GM23338 (cell line): Measurements from ENCODE around the gene RPL28. TPM values are rescaled to one million over a fixed set of nuclear protein-coding genes. Genes with fewer than 3 reads are reported as not detected.

ENCODE experiments used
- ATAC-seq: fragments of 200-7000 bp; cut with Tn5 transposase; 3 replicates; pipeline ENCODE4 v1.9.1; 2020
- DNase-seq: peaks from one replicate; pipeline ENCODE4 v3.0.0-alpha.2; 2015; ENCODE audit warnings: low spot score
- H2AFZ ChIP-seq: fragments of 200-600 bp; sonication (generic); 2 replicates; pipeline ENCODE4 v1.8.0; 2016; ENCODE audit warnings: antibody characterized with exemption, mild to moderate bottlenecking, moderate library complexity
- H3F3A ChIP-seq: fragments of 200-600 bp; sonication (generic); replicated peaks from 2 replicates; pipeline ENCODE4 v1.8.0; 2017; ENCODE audit warnings: antibody characterized with exemption, mixed run types, low read depth
- H3K27ac ChIP-seq: fragments of 200-600 bp; sonication (generic); 2 replicates; pipeline ENCODE4 v1.6.1; 2016; ENCODE audit warnings: low read depth
- H3K27me3 ChIP-seq: fragments of 200-600 bp; sonication (generic); 2 replicates; pipeline ENCODE4 v1.8.0; 2016; ENCODE audit warnings: mild to moderate bottlenecking, mixed run types, moderate library complexity; ENCODE audit not compliant: insufficient read depth
- H3K36me3 ChIP-seq: fragments of 200-600 bp; sonication (generic); 2 replicates; pipeline ENCODE4 v1.8.0; 2016; ENCODE audit warnings: mild to moderate bottlenecking; ENCODE audit not compliant: insufficient read depth
- H3K4me1 ChIP-seq: fragments of 200-600 bp; sonication (generic); 2 replicates; pipeline ENCODE4 v1.8.0; 2016; ENCODE audit warnings: mild to moderate bottlenecking, moderate library complexity; ENCODE audit not compliant: insufficient read depth
- H3K4me2 ChIP-seq: fragments of 200-600 bp; sonication (generic); 2 replicates; pipeline ENCODE4 v1.7.1; 2017; ENCODE audit warnings: mixed run types
- H3K4me3 ChIP-seq: fragments of 200-600 bp; sonication (generic); 2 replicates; pipeline ENCODE4 v1.6.1; 2016; ENCODE audit warnings: mixed run types
- H3K79me2 ChIP-seq: fragments of 200-600 bp; sonication (generic); replicated peaks from 2 replicates; pipeline ENCODE4 v1.8.0; 2017; ENCODE audit warnings: mild to moderate bottlenecking; ENCODE audit not compliant: insufficient read depth
- H3K9me2 ChIP-seq: fragments of 200-600 bp; sonication (generic); 2 replicates; pipeline ENCODE4 v1.8.0; 2017; ENCODE audit not compliant: insufficient read depth
- H4K20me1 ChIP-seq: fragments of 200-600 bp; sonication (generic); replicated peaks from 2 replicates; pipeline ENCODE4 v1.8.0; 2017; ENCODE audit warnings: mild to moderate bottlenecking; ENCODE audit not compliant: insufficient read depth
- H3K27ac Mint-ChIP-seq: 2 replicates; pipeline ENCODE4 v1.8.0; 2020; ENCODE audit warnings: inconsistent platforms, mild to moderate bottlenecking, moderate library complexity, mixed read lengths
- H3K27me3 Mint-ChIP-seq: 3 replicates; pipeline ENCODE4 v1.8.0; 2022; ENCODE audit warnings: low read depth, mild to moderate bottlenecking, moderate library complexity, mixed read lengths, inconsistent platforms; ENCODE audit not compliant: insufficient read depth, poor library complexity
- H3K36me3 Mint-ChIP-seq: 3 replicates; pipeline ENCODE4 v1.8.0; 2021; ENCODE audit warnings: low read depth, mild to moderate bottlenecking, inconsistent platforms, moderate library complexity, mixed read lengths
- H3K4me1 Mint-ChIP-seq: 3 replicates; pipeline ENCODE4 v1.8.0; 2020; ENCODE audit warnings: mild to moderate bottlenecking, inconsistent platforms, mixed read lengths
- H3K4me3 Mint-ChIP-seq: 3 replicates; pipeline ENCODE4 v1.8.0; 2021; ENCODE audit warnings: moderate library complexity, mild to moderate bottlenecking, inconsistent platforms, mixed read lengths
- H3K9me3 Mint-ChIP-seq: 3 replicates; pipeline ENCODE4 v1.8.0; 2020; ENCODE audit warnings: moderate library complexity, mild to moderate bottlenecking, inconsistent platforms, mixed read lengths
- CREB1 ChIP-seq: fragments of 250-450 bp; sonication (Bioruptor Pico); IDR thresholded peaks from 2 replicates; pipeline ENCODE4 v1.5.0; 2020; ENCODE audit warnings: low read depth, mild to moderate bottlenecking, moderate library complexity
- EZH2 ChIP-seq: fragments of 200-600 bp; sonication (generic); IDR thresholded peaks from one replicate; pipeline ENCODE4 v1.8.0; 2017; ENCODE audit warnings: antibody characterized with exemption, mild to moderate bottlenecking, low read depth; ENCODE audit not compliant: unreplicated experiment
- JUNB ChIP-seq: IDR thresholded peaks from one replicate; pipeline ENCODE4 v1.6.1; 2016; ENCODE audit warnings: antibody characterized with exemption; ENCODE audit not compliant: unreplicated experiment
- NANOG ChIP-seq: IDR thresholded peaks from 2 replicates; pipeline ENCODE4 v1.6.1; 2016; ENCODE audit warnings: antibody characterized with exemption, borderline replicate concordance
- POLR2AphosphoS5 ChIP-seq: IDR thresholded peaks from 2 replicates; pipeline ENCODE4 v1.6.1; 2016; ENCODE audit warnings: antibody characterized with exemption, low read depth
- STAT1 ChIP-seq: IDR thresholded peaks from one replicate; pipeline ENCODE4 v1.6.1; 2016; ENCODE audit warnings: antibody characterized with exemption; ENCODE audit not compliant: unreplicated experiment
- polyA plus RNA-seq: library from polyadenylated mRNA; unstranded; fragments of >200 nt; fragmentation: Nextera tagmentation; extraction: Ambion mirVana; gene quantifications from 2 replicates; pipeline ENCODE4 v1.2.1, GENCODE V29; 2016
- total RNA-seq: library from RNA; depleted of rRNA; stranded (reverse); fragments of >200 nt; shearing (Covaris generic); gene quantifications from 2 replicates; pipeline ENCODE4 v1.2.3, GENCODE V29; 2014
- TF ChIP-seq, protein P1 (sequence below): IDR thresholded peaks from one replicate; pipeline ENCODE4 v1.6.1; 2018; ENCODE audit warnings: antibody characterized with exemption; ENCODE audit not compliant: unreplicated experiment
- TF ChIP-seq, protein P2 (sequence below): IDR thresholded peaks from 2 replicates; pipeline ENCODE4 v1.6.1; 2016; ENCODE audit warnings: antibody characterized with exemption

The RPL28 gene
- total and polyA plus RNA-seq, 2 experiments from 2014 or later = 737 to 1,528 TPM

DNA sequence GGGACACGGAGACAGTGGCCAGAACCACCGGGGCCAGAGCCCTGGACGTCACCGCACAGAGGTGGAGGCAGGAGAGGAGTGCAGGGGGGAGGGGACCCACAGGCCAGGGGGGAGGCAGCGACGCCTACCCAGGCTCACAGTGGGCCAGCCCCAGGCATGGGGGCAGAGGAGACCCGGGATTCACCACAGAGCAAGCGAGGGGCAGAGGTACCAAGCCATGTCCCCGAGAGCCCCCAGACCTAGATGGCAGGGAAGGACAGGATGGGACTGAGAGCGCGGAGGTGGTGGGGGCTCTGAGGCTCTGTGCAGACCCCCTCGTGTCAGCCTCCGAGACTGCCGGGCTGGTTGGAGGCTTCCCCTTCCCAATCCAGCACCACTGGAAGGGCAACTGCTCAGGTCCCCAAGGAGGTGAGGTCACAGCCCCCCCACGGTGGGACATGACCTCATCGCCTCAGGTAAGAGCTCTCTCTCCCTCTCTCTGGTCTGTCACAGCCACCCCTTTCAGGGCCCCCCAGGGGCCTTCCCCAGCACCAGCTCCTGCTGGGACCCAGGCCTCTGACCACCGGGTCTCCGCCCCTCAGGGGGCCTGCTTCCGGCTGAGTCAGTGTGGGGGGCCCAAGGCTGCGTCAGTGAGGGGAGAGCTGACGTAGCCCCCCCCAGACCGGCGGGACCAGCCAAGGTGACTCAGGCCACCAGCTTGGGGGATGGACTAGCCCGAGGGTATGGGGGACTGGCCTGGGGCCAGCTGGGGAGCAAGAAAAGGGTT is 13.2 kb upstream of the RPL28 start:
- no peak for TF ChIP-seq EZH2
- Histone ChIP-seq H3K4me2 (no peak overlapping the region; the same call in 1 of the 2 replicates), H3K4me3 (no peak overlapping the region), H3K36me3 (no peaks in the 10 kb centered on the region), H3K9me2 (no peaks in the 10 kb centered on the region), H3K4me1 (peaks cover 44% of the 10 kb centered on the region), H3K79me2 (no peaks in the 10 kb centered on the region), H2AFZ (no peak overlapping the region), H3F3A (0 out of 2 replicates have a peak, but pooled peaks cover 16% of the 10 kb centered on the region), H3K27me3 (peaks cover 73% of the 10 kb centered on the region), H4K20me1 (no peaks in the 10 kb centered on the region), H3K27ac (no peak overlapping the region)
- no peak for ATAC-seq
- no peak overlapping the region for H3K27ac Mint-ChIP-seq
- no peak for DNase-seq
- peak overlapping the region; percentile 3; the same call in 1 of the 3 replicates for H3K4me3 Mint-ChIP-seq
- no peaks in the 10 kb centered on the region; the same call in 2 of the 3 replicates for H3K9me3 Mint-ChIP-seq
- H3K27me3 Mint-ChIP-seq = peaks cover 58% of the 10 kb centered on the region
- peaks cover 43% of the 10 kb centered on the region for H3K4me1 Mint-ChIP-seq
- H3K36me3 Mint-ChIP-seq = no peaks in the 10 kb centered on the region; the same call in 2 of the 3 replicates

GRCh38 chr19:55373306-55373992 is 12.3 kb upstream of the RPL28 start:
- Histone ChIP-seq H2AFZ (0 out of 2 replicates have a peak overlapping the region, but pooled peaks have one; percentile 5), H3K27ac (no peak overlapping the region), H3K4me3 (peak overlapping the region; percentile 47), H3K4me2 (peak overlapping the region; percentile 77), H3K9me2 (no peaks in the 10 kb centered on the region), H3K79me2 (no peaks in the 10 kb centered on the region), H3K36me3 (no peaks in the 10 kb centered on the region), H4K20me1 (no peaks in the 10 kb centered on the region), H3K27me3 (peaks cover 72% of the 10 kb centered on the region), H3F3A (0 out of 2 replicates have a peak, but pooled peaks cover 16% of the 10 kb centered on the region), H3K4me1 (peaks cover 50% of the 10 kb centered on the region)
- Mint-ChIP-seq H3K4me3 (peak overlapping the region; percentile 55), H3K4me1 (peaks cover 49% of the 10 kb centered on the region), H3K36me3 (no peaks in the 10 kb centered on the region; the same call in 2 of the 3 replicates), H3K27me3 (peaks cover 57% of the 10 kb centered on the region), H3K9me3 (no peaks in the 10 kb centered on the region; the same call in 2 of the 3 replicates), H3K27ac (no peak overlapping the region)
- TF ChIP-seq NANOG (no peak), STAT1 (no peak), POLR2AphosphoS5 (no peak), JUNB (no peak), CREB1 (CRISPR knock-in tag) (no peak)
- TF ChIP-seq, protein P1, sequence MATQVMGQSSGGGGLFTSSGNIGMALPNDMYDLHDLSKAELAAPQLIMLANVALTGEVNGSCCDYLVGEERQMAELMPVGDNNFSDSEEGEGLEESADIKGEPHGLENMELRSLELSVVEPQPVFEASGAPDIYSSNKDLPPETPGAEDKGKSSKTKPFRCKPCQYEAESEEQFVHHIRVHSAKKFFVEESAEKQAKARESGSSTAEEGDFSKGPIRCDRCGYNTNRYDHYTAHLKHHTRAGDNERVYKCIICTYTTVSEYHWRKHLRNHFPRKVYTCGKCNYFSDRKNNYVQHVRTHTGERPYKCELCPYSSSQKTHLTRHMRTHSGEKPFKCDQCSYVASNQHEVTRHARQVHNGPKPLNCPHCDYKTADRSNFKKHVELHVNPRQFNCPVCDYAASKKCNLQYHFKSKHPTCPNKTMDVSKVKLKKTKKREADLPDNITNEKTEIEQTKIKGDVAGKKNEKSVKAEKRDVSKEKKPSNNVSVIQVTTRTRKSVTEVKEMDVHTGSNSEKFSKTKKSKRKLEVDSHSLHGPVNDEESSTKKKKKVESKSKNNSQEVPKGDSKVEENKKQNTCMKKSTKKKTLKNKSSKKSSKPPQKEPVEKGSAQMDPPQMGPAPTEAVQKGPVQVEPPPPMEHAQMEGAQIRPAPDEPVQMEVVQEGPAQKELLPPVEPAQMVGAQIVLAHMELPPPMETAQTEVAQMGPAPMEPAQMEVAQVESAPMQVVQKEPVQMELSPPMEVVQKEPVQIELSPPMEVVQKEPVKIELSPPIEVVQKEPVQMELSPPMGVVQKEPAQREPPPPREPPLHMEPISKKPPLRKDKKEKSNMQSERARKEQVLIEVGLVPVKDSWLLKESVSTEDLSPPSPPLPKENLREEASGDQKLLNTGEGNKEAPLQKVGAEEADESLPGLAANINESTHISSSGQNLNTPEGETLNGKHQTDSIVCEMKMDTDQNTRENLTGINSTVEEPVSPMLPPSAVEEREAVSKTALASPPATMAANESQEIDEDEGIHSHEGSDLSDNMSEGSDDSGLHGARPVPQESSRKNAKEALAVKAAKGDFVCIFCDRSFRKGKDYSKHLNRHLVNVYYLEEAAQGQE = no peak
- TF ChIP-seq, protein P2, sequence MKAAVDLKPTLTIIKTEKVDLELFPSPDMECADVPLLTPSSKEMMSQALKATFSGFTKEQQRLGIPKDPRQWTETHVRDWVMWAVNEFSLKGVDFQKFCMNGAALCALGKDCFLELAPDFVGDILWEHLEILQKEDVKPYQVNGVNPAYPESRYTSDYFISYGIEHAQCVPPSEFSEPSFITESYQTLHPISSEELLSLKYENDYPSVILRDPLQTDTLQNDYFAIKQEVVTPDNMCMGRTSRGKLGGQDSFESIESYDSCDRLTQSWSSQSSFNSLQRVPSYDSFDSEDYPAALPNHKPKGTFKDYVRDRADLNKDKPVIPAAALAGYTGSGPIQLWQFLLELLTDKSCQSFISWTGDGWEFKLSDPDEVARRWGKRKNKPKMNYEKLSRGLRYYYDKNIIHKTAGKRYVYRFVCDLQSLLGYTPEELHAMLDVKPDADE = no peak
- ATAC-seq (no peak), DNase-seq (no peak)
